Sciatic nerve (tissue), 2 donors: ENCODE data around the gene NTN5. TPM values are rescaled to one million over a fixed set of nuclear protein-coding genes. Genes with fewer than 3 reads are reported as not detected.

Experiments used
- ATAC-seq: fragments of 200-7000 bp; cut with Tn5 transposase; one replicate; pipeline ENCODE4 v1.9.1; 2020; ENCODE audit warnings: mild to moderate bottlenecking, moderate library complexity
- DNase-seq: peaks from one replicate; pipeline ENCODE4 v3.0.0-alpha.2; 2020; ENCODE audit warnings: low spot score
- intact Hi-C: fragments of 100-400 bp; cut with DNase I; formaldehyde crosslinking; loops from one replicate; pipeline ENCODE4 v1.14.2; 2022
- total RNA-seq: library from RNA; stranded (reverse); fragmentation: NEBNext Ultra II Directional; extraction: Animal tissue kit (Norgen Biotek cat#: 25700); gene quantifications from one replicate; pipeline ENCODE4 v1.2.1, GENCODE V29; 2021
- donor health status: DM: no; HTN: no; CAD: no.
- donor health status: DM: no; HTN: no; CAD: no.

Gene NTN5
- total RNA-seq, 1 donor from 2014 or later: 1.4 TPM

DNA sequence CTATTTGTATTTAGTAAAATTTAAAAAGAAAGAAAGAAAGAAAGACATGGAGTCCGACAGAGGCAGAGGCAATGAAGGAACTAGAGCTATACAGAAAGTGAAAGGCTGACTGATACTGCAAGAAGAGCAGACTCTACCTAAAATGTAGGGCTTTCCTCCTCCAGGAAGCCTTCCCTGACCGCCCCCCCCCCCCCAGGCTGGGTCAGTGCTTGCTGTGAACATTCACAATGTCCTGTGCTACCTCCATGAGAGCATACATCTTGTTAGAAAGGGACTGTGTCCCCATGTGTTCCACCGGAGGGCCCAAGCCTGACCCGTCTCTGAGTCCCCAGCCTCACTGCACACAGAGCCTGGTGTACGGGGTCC, 21.2 kb downstream of the NTN5 start:
- no peak for ATAC-seq
- DNase-seq: no peak
- intact Hi-C loops: no loop called here

DNA sequence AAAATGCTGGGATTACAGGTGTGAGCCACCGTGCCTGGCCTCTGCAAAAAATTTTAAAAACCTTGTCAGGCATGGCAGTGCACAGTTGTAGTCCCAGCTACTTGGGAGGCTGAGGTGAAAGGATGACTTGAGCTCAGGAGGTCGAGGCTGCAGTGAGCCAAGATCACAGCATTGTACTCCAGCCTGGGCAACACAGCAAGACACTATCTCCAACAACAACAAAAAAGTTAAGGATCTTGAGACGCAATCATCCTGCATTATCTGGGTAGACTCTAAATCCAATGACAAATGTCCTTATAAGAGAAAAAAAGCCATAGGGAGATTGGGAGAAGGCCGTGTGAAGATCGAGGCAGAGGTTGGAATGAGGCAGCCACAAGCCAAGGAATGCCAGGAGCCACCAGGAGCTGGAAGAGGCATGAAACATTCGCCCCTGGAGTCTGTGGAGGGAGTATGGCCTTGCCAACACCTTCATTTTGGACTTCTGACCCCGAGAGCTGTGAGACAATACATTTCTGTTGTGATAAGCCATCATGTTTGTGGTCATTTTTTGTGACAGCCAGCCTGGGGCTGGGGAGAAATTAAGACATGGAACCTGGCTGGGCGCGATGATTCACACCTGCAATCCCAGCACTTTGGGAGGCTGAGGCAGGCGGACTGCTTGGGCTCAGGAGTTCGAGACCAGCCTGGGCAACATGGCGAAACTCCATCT, 21.7 kb downstream of the NTN5 start:
- intact Hi-C loops: no loop called here
- no peak for ATAC-seq
- no peak for DNase-seq

GRCh38 chr19:48648134-48648533, 24.7 kb downstream of the NTN5 start:
- ATAC-seq (no peak), DNase-seq (no peak)
- intact Hi-C loops: no loop called here

- intact Hi-C loops: no loop called here
- no peak for ATAC-seq
- no peak for DNase-seq
Measured at GRCh38 chr19:48646722-48647216, 26.0 kb downstream of the NTN5 start.

DNA sequence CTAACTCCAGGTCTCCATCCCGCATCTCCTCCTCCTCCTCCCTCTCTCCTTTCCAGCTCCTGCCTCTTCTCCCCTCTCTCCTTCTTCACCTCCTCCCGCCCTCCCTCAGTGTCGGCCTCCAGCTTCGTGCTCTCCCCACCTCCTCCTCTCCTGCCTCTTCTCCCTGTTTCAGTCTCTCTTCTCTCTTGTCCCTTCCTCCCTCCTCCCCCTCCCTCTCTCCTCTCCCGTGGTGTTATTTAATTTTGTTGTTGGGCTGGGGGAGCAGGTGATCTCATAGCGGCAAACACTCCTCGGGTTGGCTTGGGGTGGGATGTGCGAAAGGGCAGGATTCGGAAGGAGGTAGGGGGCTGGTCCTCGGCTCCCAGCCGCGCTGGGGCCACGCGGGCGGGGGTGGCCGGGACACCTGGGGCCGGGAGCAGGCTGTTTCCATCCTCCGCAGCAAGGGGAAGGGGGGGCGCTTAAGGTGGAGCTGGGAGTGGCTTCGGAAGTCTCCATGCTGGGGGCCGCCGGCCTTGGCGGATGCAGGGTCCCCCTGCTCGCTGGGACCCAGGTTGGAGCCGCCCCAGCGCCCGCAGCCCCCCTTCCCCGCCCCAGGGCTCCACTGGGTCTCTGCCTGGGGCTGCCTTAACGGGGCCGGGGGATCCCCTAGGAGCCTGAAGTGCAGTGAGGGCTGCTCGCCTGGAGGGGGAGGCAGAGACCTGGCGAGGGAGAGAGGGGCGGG, 26.7 kb downstream of the NTN5 start, which contains the start of gene CA11:
Gene CA11 (minus strand): TSS at position 187 of the 721 bp plus-strand sequence. CDS start 555 bp downstream, outside the sequence.
- DNase-seq: peak; percentile 95
- intact Hi-C loops: no loop called here
- ATAC-seq: peak; percentile 91

GRCh38 chr19:48645620-48646000, 27.2 kb downstream of the NTN5 start:
- ATAC-seq (peak; percentile 5), DNase-seq (no peak)
- intact Hi-C loops: no loop called here

- intact Hi-C loops: no loop called here
- ATAC-seq (peak; percentile 86), DNase-seq (peak; percentile 85)
Measured at GRCh38 chr19:48644839-48645619, 27.8 kb downstream of the NTN5 start.

DNA sequence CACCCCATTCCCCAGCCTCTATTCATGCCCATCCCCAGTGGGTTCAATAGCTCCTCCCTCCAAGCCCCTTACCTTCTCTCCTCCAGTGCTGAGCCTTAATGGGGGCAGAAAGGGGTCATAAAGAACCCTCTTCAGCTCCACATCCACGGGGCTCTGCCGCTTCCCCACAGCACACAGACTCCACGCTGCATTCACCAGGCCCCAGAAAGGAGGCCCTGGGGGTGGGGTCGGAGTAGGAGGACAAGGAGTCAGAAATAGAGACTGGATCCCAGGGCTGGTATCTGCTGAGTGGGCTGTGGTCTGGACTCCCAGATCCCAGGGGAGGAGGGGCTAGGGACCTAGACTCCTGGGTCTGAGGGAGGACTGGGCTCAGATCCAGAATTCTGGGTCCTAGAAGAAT, 28.5 kb downstream of the NTN5 start:
- intact Hi-C loops: no loop called here
- peak; percentile 64 for DNase-seq

DNA sequence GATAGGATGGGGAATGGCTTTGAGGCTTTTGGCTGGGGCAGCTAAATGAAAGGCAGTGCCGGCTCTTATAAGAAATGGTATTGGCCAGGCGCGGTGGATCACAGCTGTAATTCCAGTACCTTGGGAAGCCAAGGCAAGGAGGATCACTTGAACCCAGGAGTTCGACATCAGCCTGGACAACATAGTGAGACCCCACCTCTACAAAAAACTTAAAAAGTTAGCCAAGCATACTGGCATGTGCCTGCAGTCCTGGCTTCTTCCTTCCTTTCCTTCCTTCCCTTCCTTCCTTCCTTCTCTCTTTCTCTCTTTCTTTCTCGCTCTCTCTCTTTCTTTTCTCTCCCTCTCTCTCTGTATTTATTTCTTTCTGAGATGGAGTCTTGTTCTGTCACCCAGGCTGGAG, 30.0 kb downstream of the NTN5 start:
- intact Hi-C loops: no loop called here
- DNase-seq (no peak), ATAC-seq (no peak)

More for the DNA sequence above, 28.5 kb downstream of the NTN5 start:
- no peak for ATAC-seq

DNA sequence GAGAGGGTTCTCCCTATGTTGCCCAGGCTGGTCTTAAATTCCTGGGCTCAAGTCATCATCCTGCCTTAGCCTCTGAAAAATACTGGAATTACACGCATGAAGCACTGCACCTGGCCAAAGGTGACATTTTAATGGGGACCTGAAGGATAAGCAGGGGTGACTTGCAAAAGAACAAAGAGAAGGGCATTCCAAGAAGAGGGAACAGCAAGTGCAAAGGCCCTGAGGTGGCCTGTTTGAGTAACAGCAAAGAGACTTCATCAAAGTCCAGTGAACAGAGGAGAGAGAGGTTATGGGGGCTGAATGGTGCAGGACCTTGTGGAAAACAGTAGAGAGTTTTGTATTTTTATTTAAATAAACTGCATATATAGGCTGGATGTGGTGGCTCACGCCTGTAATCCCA, 31.0 kb downstream of the NTN5 start:
- intact Hi-C loops: no loop called here
- no peak for DNase-seq
- no peak for ATAC-seq

- intact Hi-C loops: no loop called here
- ATAC-seq (no peak), DNase-seq (peak; percentile 67)
Measured at GRCh38 chr19:48639483-48640375, 33.1 kb downstream of the NTN5 start.

DNA sequence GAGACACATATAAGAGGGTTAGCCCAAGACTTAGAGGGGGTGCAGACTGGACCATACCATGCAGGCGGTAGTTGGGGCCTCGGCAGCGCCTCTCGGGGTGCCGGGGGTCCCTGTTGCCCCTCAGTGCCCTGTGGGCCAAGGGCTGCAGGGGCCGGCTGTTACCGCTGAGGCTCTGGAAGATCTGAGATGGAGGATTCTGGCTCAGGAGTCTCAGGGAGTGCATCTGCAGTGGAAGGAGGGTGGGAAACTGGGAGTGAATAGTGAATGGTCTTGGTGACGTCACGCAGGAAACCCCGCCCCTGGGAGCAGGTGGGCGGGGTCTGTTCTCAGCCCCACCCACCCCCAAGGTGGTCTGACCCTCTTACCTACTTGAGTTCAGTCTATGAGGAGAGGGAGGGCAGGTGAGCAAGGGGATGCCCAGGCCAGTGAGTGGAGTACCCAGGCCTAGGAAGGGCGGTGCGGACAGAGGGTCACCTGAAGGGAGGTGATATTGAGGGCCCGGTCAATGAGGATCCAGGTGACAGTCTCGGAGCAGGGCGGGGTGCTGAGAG, 33.9 kb downstream of the NTN5 start:
- ATAC-seq: no peak
- DNase-seq: peak; percentile 66
- intact Hi-C loops: no loop called here

DNA sequence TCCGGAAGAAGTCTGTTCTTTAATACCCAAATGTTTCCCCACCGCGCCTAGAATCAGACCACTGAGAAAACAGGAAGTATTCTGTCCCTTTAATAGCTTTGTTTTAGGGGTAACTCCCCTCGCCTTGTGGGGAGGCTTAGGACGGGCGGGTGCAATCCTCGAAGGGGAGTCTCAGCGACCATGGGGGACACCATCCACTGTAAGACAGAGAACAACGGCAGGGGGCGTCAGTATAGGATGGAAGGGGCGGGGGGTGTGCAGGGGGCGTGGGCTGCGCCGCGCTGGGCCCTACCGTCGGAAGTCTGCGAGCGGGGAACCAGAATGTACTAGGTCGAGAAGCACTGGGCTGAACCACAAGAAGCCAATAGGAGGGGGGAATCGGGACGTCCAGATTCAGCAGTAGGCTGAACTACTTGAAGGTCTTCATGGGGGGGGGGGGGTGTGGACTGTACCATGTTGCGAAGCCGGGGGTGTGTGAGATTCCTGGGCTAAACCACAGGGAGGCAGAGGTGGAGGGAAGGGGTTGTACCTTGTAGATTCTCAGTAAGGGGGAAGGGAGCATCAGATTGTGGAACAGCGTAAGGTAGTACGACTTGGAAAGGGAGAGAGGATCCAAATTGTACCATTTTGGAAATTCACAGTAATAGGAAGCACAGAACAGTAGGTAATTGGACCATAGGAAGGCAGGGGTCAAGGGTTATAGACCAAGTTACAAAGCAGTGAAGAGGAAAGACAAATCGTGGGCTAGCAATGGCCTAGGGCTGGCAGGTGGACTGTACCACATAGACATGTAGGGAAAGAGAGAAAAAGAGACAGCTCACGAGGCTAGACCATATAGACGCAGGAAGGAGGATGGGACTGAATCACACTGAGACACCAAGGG, 34.6 kb downstream of the NTN5 start:
- intact Hi-C loops: no loop called here

DNA sequence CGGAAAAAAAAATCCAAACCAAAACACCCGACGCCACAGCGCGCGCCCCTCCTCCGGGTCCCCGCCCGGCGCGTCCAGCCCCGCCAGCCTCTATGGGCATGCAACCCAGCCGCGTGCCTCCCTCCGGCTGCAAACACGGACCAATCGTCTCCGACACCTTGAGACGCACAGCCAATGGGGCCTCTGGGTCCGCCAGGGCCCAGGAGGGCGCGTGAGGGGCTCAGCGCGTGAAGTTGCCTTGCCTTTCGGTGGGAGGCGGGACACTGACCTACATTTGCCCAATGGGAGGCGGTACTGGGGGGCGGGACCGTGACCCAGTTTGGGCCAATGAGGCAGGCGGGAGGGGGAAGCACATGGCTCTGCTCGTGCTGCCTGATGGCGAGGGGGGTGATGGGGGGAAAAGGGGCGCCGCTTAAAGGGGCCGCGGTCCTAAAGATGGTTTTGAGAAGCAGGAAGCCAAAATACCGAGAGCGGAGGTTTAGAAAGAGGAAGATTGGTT, 35.3 kb downstream of the NTN5 start:
- intact Hi-C loops: no loop called here
- DNase-seq (peak; percentile 99), ATAC-seq (peak; percentile 86)

More for the DNA sequence above, 34.6 kb downstream of the NTN5 start:
- ATAC-seq (peak; percentile 68), DNase-seq (peak; percentile 91)

- intact Hi-C loops: no loop called here
- peak; percentile 83 for DNase-seq
- ATAC-seq: peak; percentile 3
Measured at GRCh38 chr19:48636859-48637448, 35.9 kb downstream of the NTN5 start, which contains the start of gene DBP. Gene DBP, minus strand, starts transcription at chr19:48637379. Its CDS starts 385 bp downstream, at chr19:48636994.

DNA sequence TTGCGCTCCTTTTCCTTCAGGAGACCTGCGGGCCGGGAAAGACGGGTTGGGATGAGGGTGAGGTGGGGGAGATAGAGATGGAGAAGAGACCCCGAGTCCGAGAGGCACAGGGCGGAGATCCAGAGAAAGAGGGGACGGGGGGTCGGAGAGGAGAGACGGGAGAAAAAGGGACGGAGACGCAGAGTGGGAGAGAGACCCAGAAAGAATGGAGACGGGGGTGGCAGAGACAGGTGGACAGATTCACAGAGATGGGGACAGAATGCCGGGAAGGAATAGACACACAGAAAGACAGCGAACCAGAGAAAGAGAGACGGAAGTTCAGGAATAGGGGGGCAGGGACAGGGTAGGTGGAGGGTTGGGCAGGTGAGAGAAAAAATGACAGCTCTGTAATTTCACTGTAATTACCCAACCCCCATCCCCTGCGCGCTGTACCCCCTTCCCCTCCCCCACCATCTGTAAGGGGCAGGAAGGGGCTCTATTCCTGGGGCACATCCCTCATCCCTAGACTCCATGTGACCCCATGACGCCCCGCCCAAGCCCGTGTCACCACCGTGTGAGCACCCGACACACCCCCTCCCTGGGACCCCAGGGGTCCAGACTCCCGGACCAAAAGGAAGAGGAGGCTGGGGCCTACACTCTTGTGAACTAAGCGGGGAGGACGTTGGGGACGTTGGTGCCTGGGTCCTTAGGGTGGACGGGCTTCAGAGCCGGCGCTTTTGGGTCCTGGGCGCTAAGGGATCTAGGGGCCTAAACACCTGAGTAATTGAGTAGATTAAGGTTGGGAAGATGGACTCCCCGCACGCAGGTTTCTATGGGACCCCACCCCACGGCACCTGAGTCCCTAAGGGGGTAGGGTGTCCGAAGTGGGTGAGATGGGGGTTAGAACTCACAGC, 36.6 kb downstream of the NTN5 start:
- ATAC-seq (no peak), DNase-seq (peak; percentile 87)
- intact Hi-C loops: no loop called here
